OCI-LY1 (cell line): ENCODE results near the gene ARL13A.

Experiments used
- H2AFZ ChIP-seq: fragments of 200-600 bp; sonication (generic), shearing (Covaris generic); 2 replicates; pipeline ENCODE4 v1.6.0; 2014; ENCODE audit warnings: antibody characterized with exemption, mild to moderate bottlenecking, low read length
- H3F3A ChIP-seq: fragments of 200-600 bp; sonication (generic), shearing (Covaris generic); 2 replicates; pipeline ENCODE4 v1.6.0; 2014; ENCODE audit warnings: mild to moderate bottlenecking, antibody characterized with exemption, low read length, moderate library complexity; ENCODE audit not compliant: insufficient read depth
- H3K27ac ChIP-seq: fragments of 200-600 bp; sonication (generic); 2 replicates; pipeline ENCODE4 v1.5.1; 2014; ENCODE audit warnings: low read length, mixed run types, mild to moderate bottlenecking, low read depth; ENCODE audit not compliant: poor library complexity, severe bottlenecking
- H3K27me3 ChIP-seq: fragments of 200-600 bp; sonication (generic); 2 replicates; pipeline ENCODE4 v1.6.0; 2014; ENCODE audit warnings: antibody characterized with exemption, mild to moderate bottlenecking, low read length, moderate library complexity; ENCODE audit not compliant: insufficient read depth
- H3K36me3 ChIP-seq: fragments of 200-600 bp; sonication (generic); 2 replicates; pipeline ENCODE4 v1.6.1; 2014; ENCODE audit warnings: mild to moderate bottlenecking, antibody characterized with exemption, low read length, moderate library complexity, mixed read lengths; ENCODE audit not compliant: insufficient read depth
- H3K4me1 ChIP-seq: fragments of 200-600 bp; sonication (generic); 2 replicates; pipeline ENCODE4 v1.5.1; 2014; ENCODE audit warnings: mild to moderate bottlenecking, low read length, moderate library complexity; ENCODE audit not compliant: insufficient read depth, severe bottlenecking
- H3K4me2 ChIP-seq: fragments of 200-600 bp; sonication (generic), shearing (Covaris generic); 2 replicates; pipeline ENCODE4 v1.6.1; 2014; ENCODE audit warnings: low read length
- H3K4me3 ChIP-seq: fragments of 200-600 bp; sonication (generic); 2 replicates; pipeline ENCODE4 v1.5.1; 2014; ENCODE audit warnings: low read length, low read depth, mild to moderate bottlenecking, mixed read lengths; ENCODE audit not compliant: poor library complexity, severe bottlenecking
- H3K79me2 ChIP-seq: fragments of 200-600 bp; shearing (Covaris generic); 2 replicates; pipeline ENCODE4 v1.6.1; 2016; ENCODE audit warnings: mixed run types, low read length, mixed read lengths; ENCODE audit not compliant: insufficient read depth
- H3K9ac ChIP-seq: fragments of 200-600 bp; sonication (generic), shearing (Covaris generic); 2 replicates; pipeline ENCODE4 v1.6.1; 2014; ENCODE audit warnings: mild to moderate bottlenecking, low read length, mixed read lengths
- H3K9me2 ChIP-seq: fragments of 200-600 bp; sonication (generic), shearing (Covaris generic); 2 replicates; pipeline ENCODE4 v1.6.1; 2014; ENCODE audit warnings: low read depth, mild to moderate bottlenecking, low read length, mixed read lengths
- H3K9me3 ChIP-seq: fragments of 200-600 bp; shearing (Covaris generic); 2 replicates; pipeline ENCODE4 v1.6.1; 2014; ENCODE audit warnings: low read length, mixed read lengths
- H4K20me1 ChIP-seq: fragments of 200-600 bp; sonication (generic), shearing (Covaris generic); 2 replicates; pipeline ENCODE4 v1.6.0; 2016; ENCODE audit warnings: mild to moderate bottlenecking, low read length; ENCODE audit not compliant: insufficient read depth
- CTCF ChIP-seq: fragments of 200-600 bp; sonication (generic), shearing (Covaris generic); IDR thresholded peaks from 2 replicates; pipeline ENCODE4 v1.5.1; 2017; ENCODE audit warnings: mild to moderate bottlenecking, antibody characterized with exemption, low read length, moderate library complexity, mixed read lengths
- EZH2 ChIP-seq: fragments of 200-600 bp; sonication (generic), shearing (Covaris generic); IDR thresholded peaks from 2 replicates; pipeline ENCODE4 v1.8.0; 2017; ENCODE audit warnings: borderline replicate concordance, mixed run types, mild to moderate bottlenecking, antibody characterized with exemption, low read length, moderate library complexity, mixed read lengths

ARL13A gene

DNA sequence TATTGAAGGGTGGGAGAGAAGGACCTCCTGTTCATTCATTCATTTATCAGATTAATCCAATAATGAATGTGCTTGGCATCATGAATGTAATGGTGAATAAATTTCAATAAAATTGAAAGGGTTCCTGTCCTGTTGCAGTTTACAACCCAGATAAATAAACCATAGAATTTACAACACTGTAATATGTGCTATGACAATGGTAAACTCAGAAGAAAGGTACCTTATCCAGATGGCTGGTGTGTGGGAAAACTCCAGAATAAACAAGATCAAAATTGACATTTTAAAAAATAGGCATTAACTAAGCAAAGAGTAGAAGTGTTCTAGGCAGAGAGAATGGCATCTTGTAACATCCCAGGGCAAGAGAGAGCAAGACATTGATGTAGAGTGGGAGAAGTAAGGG is 15.3 kb downstream of the ARL13A start:
- no peaks in the 10 kb centered on the region for H3K79me2 ChIP-seq
- no peaks in the 10 kb centered on the region for H3K9me2 ChIP-seq
- no peak overlapping the region for H3K4me2 ChIP-seq
- H3F3A ChIP-seq, result no peaks in the 10 kb centered on the region
- H3K9ac ChIP-seq, result no peak overlapping the region
- no peaks in the 10 kb centered on the region for H4K20me1 ChIP-seq
- H3K27me3 ChIP-seq, result no peaks in the 10 kb centered on the region
- H3K4me1 ChIP-seq, result peaks cover 1% of the 10 kb centered on the region
- no peaks in the 10 kb centered on the region for H3K36me3 ChIP-seq
- H3K4me3 ChIP-seq, result no peak overlapping the region
- H3K9me3 ChIP-seq, result no peaks in the 10 kb centered on the region
- no peak overlapping the region for H2AFZ ChIP-seq
- no peak overlapping the region for H3K27ac ChIP-seq
- TF ChIP-seq EZH2 (no peak), CTCF (no peak)

DNA sequence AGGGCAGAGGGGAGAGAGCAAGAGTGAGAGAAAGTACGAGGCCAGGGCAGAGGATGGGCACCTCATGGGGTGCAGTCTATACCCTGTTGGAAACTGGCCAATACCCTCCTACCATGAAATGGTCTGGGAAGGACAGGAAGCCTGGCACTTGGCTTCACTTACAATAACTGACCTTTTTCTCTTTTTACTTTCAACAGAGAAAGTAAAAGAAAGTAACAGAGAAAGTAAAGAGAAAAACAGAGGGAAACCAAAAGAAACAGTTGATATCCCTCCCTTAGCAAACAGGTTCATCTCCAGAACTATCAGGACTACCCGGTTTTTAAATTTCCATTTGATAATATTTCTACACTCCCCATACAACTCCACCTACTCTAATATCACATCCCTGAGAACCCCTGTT is 20.6 kb downstream of the ARL13A start:
- Histone ChIP-seq H2AFZ (no peak overlapping the region), H3K27ac (no peak overlapping the region), H3K9ac (no peak overlapping the region), H3K4me3 (no peak overlapping the region), H3K36me3 (no peaks in the 10 kb centered on the region), H3K27me3 (no peaks in the 10 kb centered on the region), H3K4me1 (peaks cover 7% of the 10 kb centered on the region), H3K79me2 (no peaks in the 10 kb centered on the region), H4K20me1 (no peaks in the 10 kb centered on the region), H3K9me3 (no peaks in the 10 kb centered on the region), H3K9me2 (no peaks in the 10 kb centered on the region), H3F3A (no peaks in the 10 kb centered on the region), H3K4me2 (no peak overlapping the region)
- no peak for TF ChIP-seq EZH2
- TF ChIP-seq CTCF, result no peak

- Histone ChIP-seq H3K9ac (no peak overlapping the region), H3K79me2 (no peaks in the 10 kb centered on the region)
Observed at GRCh38 chrX:100994352-100995281, 25.1 kb downstream of the ARL13A start.

More at GRCh38 chrX:100994352-100995281, 25.1 kb downstream of the ARL13A start:
- Histone ChIP-seq H3K9me2 (no peaks in the 10 kb centered on the region), H3K9me3 (no peaks in the 10 kb centered on the region), H3F3A (no peaks in the 10 kb centered on the region), H3K27me3 (no peaks in the 10 kb centered on the region), H3K4me2 (no peak overlapping the region), H4K20me1 (no peaks in the 10 kb centered on the region), H3K4me1 (peaks cover 7% of the 10 kb centered on the region), H3K4me3 (no peak overlapping the region), H3K36me3 (0 out of 2 replicates have a peak, but pooled peaks cover 3% of the 10 kb centered on the region), H3K27ac (no peak overlapping the region), H2AFZ (no peak overlapping the region)
- no peak for TF ChIP-seq EZH2
- TF ChIP-seq CTCF, result no peak
